Neural cell (in vitro differentiated cells): ENCODE results near the gene ENKUR.

Experiments
- EP300 ChIP-seq: fragments of 450-650 bp; conservative IDR thresholded peaks from 2 replicates; pipeline ENCODE4 v1.6.1; 2014; ENCODE audit warnings: antibody characterized with exemption, mild to moderate bottlenecking, moderate library complexity; ENCODE audit not compliant: poor library complexity, severe bottlenecking
- EZH2 ChIP-seq: fragments of 200-600, 300-800 bp; shearing (Covaris generic), sonication (generic); IDR thresholded peaks from 2 replicates; pipeline ENCODE4 v1.6.1; 2014; ENCODE audit warnings: antibody characterized with exemption, low read length, borderline replicate concordance, mild to moderate bottlenecking; ENCODE audit not compliant: insufficient read depth, poor library complexity, severe bottlenecking
- POLR2AphosphoS5 ChIP-seq: IDR thresholded peaks from 2 replicates; pipeline ENCODE4 v1.6.1; 2012
- SMC3 ChIP-seq: fragments of 450-650 bp; conservative IDR thresholded peaks from 2 replicates; pipeline ENCODE4 v1.6.1; 2014; ENCODE audit warnings: antibody characterized with exemption, mild to moderate bottlenecking, moderate library complexity; ENCODE audit not compliant: poor library complexity
- TAF1 ChIP-seq: IDR thresholded peaks from 2 replicates; pipeline ENCODE4 v1.6.1; 2012; ENCODE audit warnings: low read depth
- TF ChIP-seq, protein P1 (sequence below): fragments of 450-650 bp; IDR thresholded peaks from 2 replicates; pipeline ENCODE4 v1.5.1; 2014; ENCODE audit warnings: antibody characterized with exemption, mild to moderate bottlenecking, moderate library complexity; ENCODE audit not compliant: poor library complexity, severe bottlenecking

GRCh38 chr10:24963521-24964041 lies 52.4 kb downstream of the ENKUR start:
- TF ChIP-seq POLR2AphosphoS5 (no peak), TAF1 (no peak), EZH2 (no peak), SMC3 (no peak), EP300 (no peak)
- TF ChIP-seq, protein P1, sequence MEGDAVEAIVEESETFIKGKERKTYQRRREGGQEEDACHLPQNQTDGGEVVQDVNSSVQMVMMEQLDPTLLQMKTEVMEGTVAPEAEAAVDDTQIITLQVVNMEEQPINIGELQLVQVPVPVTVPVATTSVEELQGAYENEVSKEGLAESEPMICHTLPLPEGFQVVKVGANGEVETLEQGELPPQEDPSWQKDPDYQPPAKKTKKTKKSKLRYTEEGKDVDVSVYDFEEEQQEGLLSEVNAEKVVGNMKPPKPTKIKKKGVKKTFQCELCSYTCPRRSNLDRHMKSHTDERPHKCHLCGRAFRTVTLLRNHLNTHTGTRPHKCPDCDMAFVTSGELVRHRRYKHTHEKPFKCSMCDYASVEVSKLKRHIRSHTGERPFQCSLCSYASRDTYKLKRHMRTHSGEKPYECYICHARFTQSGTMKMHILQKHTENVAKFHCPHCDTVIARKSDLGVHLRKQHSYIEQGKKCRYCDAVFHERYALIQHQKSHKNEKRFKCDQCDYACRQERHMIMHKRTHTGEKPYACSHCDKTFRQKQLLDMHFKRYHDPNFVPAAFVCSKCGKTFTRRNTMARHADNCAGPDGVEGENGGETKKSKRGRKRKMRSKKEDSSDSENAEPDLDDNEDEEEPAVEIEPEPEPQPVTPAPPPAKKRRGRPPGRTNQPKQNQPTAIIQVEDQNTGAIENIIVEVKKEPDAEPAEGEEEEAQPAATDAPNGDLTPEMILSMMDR: no peak
